OCI-LY1 (cell line): ENCODE results near the gene FYCO1.

Experiments
- H2AFZ ChIP-seq: fragments of 200-600 bp; sonication (generic), shearing (Covaris generic); 2 replicates; pipeline ENCODE4 v1.6.0; 2014; ENCODE audit warnings: antibody characterized with exemption, mild to moderate bottlenecking, low read length
- H3F3A ChIP-seq: fragments of 200-600 bp; sonication (generic), shearing (Covaris generic); 2 replicates; pipeline ENCODE4 v1.6.0; 2014; ENCODE audit warnings: mild to moderate bottlenecking, antibody characterized with exemption, low read length, moderate library complexity; ENCODE audit not compliant: insufficient read depth
- H3K27ac ChIP-seq: fragments of 200-600 bp; sonication (generic); 2 replicates; pipeline ENCODE4 v1.5.1; 2014; ENCODE audit warnings: low read length, mixed run types, mild to moderate bottlenecking, low read depth; ENCODE audit not compliant: poor library complexity, severe bottlenecking
- H3K27me3 ChIP-seq: fragments of 200-600 bp; sonication (generic); 2 replicates; pipeline ENCODE4 v1.6.0; 2014; ENCODE audit warnings: antibody characterized with exemption, mild to moderate bottlenecking, low read length, moderate library complexity; ENCODE audit not compliant: insufficient read depth
- H3K36me3 ChIP-seq: fragments of 200-600 bp; sonication (generic); 2 replicates; pipeline ENCODE4 v1.6.1; 2014; ENCODE audit warnings: mild to moderate bottlenecking, antibody characterized with exemption, low read length, moderate library complexity, mixed read lengths; ENCODE audit not compliant: insufficient read depth
- H3K4me1 ChIP-seq: fragments of 200-600 bp; sonication (generic); 2 replicates; pipeline ENCODE4 v1.5.1; 2014; ENCODE audit warnings: mild to moderate bottlenecking, low read length, moderate library complexity; ENCODE audit not compliant: insufficient read depth, severe bottlenecking
- H3K4me2 ChIP-seq: fragments of 200-600 bp; sonication (generic), shearing (Covaris generic); 2 replicates; pipeline ENCODE4 v1.6.1; 2014; ENCODE audit warnings: low read length
- H3K4me3 ChIP-seq: fragments of 200-600 bp; sonication (generic); 2 replicates; pipeline ENCODE4 v1.5.1; 2014; ENCODE audit warnings: low read length, low read depth, mild to moderate bottlenecking, mixed read lengths; ENCODE audit not compliant: poor library complexity, severe bottlenecking
- H3K79me2 ChIP-seq: fragments of 200-600 bp; shearing (Covaris generic); 2 replicates; pipeline ENCODE4 v1.6.1; 2016; ENCODE audit warnings: mixed run types, low read length, mixed read lengths; ENCODE audit not compliant: insufficient read depth
- H3K9ac ChIP-seq: fragments of 200-600 bp; sonication (generic), shearing (Covaris generic); 2 replicates; pipeline ENCODE4 v1.6.1; 2014; ENCODE audit warnings: mild to moderate bottlenecking, low read length, mixed read lengths
- H3K9me2 ChIP-seq: fragments of 200-600 bp; sonication (generic), shearing (Covaris generic); 2 replicates; pipeline ENCODE4 v1.6.1; 2014; ENCODE audit warnings: low read depth, mild to moderate bottlenecking, low read length, mixed read lengths
- H3K9me3 ChIP-seq: fragments of 200-600 bp; shearing (Covaris generic); 2 replicates; pipeline ENCODE4 v1.6.1; 2014; ENCODE audit warnings: low read length, mixed read lengths
- H4K20me1 ChIP-seq: fragments of 200-600 bp; sonication (generic), shearing (Covaris generic); 2 replicates; pipeline ENCODE4 v1.6.0; 2016; ENCODE audit warnings: mild to moderate bottlenecking, low read length; ENCODE audit not compliant: insufficient read depth
- CTCF ChIP-seq: fragments of 200-600 bp; sonication (generic), shearing (Covaris generic); IDR thresholded peaks from 2 replicates; pipeline ENCODE4 v1.5.1; 2017; ENCODE audit warnings: mild to moderate bottlenecking, antibody characterized with exemption, low read length, moderate library complexity, mixed read lengths
- EZH2 ChIP-seq: fragments of 200-600 bp; sonication (generic), shearing (Covaris generic); IDR thresholded peaks from 2 replicates; pipeline ENCODE4 v1.8.0; 2017; ENCODE audit warnings: borderline replicate concordance, mixed run types, mild to moderate bottlenecking, antibody characterized with exemption, low read length, moderate library complexity, mixed read lengths

Gene FYCO1

GRCh38 chr3:45947361-45947760, 48.3 kb downstream of the FYCO1 start:
- no peaks in the 10 kb centered on the region for H4K20me1 ChIP-seq
- no peaks in the 10 kb centered on the region for H3K27me3 ChIP-seq
- H3K4me3 ChIP-seq = no peak overlapping the region
- no peaks in the 10 kb centered on the region for H3F3A ChIP-seq
- no peaks in the 10 kb centered on the region for H3K9me3 ChIP-seq
- H2AFZ ChIP-seq = no peak overlapping the region
- no peak overlapping the region for H3K9ac ChIP-seq
- H3K27ac ChIP-seq = no peak overlapping the region
- TF ChIP-seq EZH2 = no peak
- TF ChIP-seq CTCF = no peak
- H3K9me2 ChIP-seq = no peaks in the 10 kb centered on the region
- H3K79me2 ChIP-seq = no peaks in the 10 kb centered on the region
- H3K36me3 ChIP-seq = peaks cover 71% of the 10 kb centered on the region
- H3K4me2 ChIP-seq = no peak overlapping the region
- no peaks in the 10 kb centered on the region for H3K4me1 ChIP-seq

- Histone ChIP-seq H4K20me1 (no peaks in the 10 kb centered on the region), H3K9me2 (no peaks in the 10 kb centered on the region), H3K4me2 (no peak overlapping the region), H3K9me3 (no peaks in the 10 kb centered on the region), H3K36me3 (peaks cover 67% of the 10 kb centered on the region), H3K27me3 (no peaks in the 10 kb centered on the region), H3K9ac (no peak overlapping the region), H3K4me3 (no peak overlapping the region), H3K27ac (no peak overlapping the region), H3K79me2 (no peaks in the 10 kb centered on the region), H3F3A (no peaks in the 10 kb centered on the region), H3K4me1 (no peaks in the 10 kb centered on the region), H2AFZ (no peak overlapping the region)
- TF ChIP-seq CTCF (no peak), EZH2 (no peak)
These were observed 48.7 kb downstream of the FYCO1 start for GRCh38 chr3:45946875-45947274.

GRCh38 chr3:45946307-45946706, 49.3 kb downstream of the FYCO1 start:
- Histone ChIP-seq H3F3A (no peaks in the 10 kb centered on the region), H3K9me3 (no peaks in the 10 kb centered on the region), H4K20me1 (no peaks in the 10 kb centered on the region), H3K79me2 (no peaks in the 10 kb centered on the region), H3K4me2 (no peak overlapping the region), H3K4me1 (no peaks in the 10 kb centered on the region), H3K27me3 (no peaks in the 10 kb centered on the region), H3K27ac (no peak overlapping the region), H3K4me3 (no peak overlapping the region), H3K36me3 (peaks cover 61% of the 10 kb centered on the region), H3K9me2 (no peaks in the 10 kb centered on the region), H2AFZ (no peak overlapping the region), H3K9ac (no peak overlapping the region)
- no peak for TF ChIP-seq CTCF
- TF ChIP-seq EZH2 = no peak
